ENCODE measurements around the gene TIMM17A.

DNA sequence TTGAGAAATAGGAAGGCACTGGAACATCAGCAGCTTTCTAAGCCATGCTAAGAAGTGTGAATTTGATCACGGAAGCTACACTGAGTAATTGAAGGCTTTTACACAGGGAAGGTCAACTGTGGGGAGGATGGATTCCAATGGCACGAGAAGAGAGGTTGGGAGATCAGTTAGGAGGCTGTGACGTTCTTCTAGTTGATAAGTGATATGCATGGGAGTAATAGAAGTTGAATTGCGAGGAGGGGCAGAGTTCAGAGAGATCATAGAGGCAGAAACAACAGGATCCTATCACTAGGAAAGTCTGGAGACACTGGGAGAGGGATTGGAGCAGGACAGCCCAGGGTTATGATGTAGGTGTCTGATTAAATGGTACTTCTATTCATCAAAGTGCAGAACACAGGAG lies 25.2 kb upstream of the TIMM17A start:
- TF ChIP-seq, protein P1, sequence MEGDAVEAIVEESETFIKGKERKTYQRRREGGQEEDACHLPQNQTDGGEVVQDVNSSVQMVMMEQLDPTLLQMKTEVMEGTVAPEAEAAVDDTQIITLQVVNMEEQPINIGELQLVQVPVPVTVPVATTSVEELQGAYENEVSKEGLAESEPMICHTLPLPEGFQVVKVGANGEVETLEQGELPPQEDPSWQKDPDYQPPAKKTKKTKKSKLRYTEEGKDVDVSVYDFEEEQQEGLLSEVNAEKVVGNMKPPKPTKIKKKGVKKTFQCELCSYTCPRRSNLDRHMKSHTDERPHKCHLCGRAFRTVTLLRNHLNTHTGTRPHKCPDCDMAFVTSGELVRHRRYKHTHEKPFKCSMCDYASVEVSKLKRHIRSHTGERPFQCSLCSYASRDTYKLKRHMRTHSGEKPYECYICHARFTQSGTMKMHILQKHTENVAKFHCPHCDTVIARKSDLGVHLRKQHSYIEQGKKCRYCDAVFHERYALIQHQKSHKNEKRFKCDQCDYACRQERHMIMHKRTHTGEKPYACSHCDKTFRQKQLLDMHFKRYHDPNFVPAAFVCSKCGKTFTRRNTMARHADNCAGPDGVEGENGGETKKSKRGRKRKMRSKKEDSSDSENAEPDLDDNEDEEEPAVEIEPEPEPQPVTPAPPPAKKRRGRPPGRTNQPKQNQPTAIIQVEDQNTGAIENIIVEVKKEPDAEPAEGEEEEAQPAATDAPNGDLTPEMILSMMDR (optimal IDR thresholded peaks at IDR 0.05 in 1 of 3, IDR thresholded peaks at IDR 0.05 in 1 of 3, conservative IDR thresholded peaks at IDR 0.05 in 1 of 3; ENCODE audit: extremely low read depth in 1 of 3, insufficient read depth in 2 of 3, low read length in 3 of 3), result no peak
- no peak for TF ChIP-seq EZH2 (IDR thresholded peaks at IDR 0.05; ENCODE audit: low read length)
